Measurements from ENCODE around the gene PAX3.

Gene PAX3

DNA sequence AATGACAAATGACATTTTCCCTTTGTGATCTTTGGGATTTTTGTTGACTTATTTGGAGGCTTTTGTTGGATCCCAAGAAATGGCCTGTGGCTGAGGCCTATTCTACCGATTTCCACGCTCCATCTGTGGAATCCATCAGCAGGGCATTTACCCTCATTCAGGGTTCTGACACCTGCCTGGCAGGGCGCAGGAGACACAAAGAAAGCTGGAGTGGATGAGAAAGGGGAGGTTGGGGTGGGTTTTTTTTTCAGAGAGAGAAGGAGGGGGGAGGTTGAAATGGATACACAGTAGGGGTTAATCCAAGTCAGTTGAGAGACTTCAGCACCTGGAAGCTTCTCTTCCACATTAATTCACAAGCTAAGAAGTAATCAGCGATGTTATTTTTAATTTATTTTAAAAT is 59.7 kb downstream of the PAX3 start:
- no peaks in the 10 kb centered on the region for H3K36me3 ChIP-seq (replicated peaks; ENCODE audit: insufficient read depth, low read length)
- H3K4me1 ChIP-seq (ENCODE audit: low read length), result no peaks in the 10 kb centered on the region
- no peak overlapping the region for H3K4me2 ChIP-seq (ENCODE audit: low read depth, low read length)
- no peaks in the 10 kb centered on the region for H3K79me2 ChIP-seq (ENCODE audit: low read length)
- H3K9me2 ChIP-seq (replicated peaks; ENCODE audit: insufficient read depth, low read length), result no peaks in the 10 kb centered on the region
- TF ChIP-seq EZH2 (optimal IDR thresholded peaks at IDR 0.05; ENCODE audit: low read depth, low read length), result no peak
- TF ChIP-seq EZH2phosphoT487 (IDR thresholded peaks at IDR 0.05; ENCODE audit: low read length), result no peak
- TF ChIP-seq, protein P1, sequence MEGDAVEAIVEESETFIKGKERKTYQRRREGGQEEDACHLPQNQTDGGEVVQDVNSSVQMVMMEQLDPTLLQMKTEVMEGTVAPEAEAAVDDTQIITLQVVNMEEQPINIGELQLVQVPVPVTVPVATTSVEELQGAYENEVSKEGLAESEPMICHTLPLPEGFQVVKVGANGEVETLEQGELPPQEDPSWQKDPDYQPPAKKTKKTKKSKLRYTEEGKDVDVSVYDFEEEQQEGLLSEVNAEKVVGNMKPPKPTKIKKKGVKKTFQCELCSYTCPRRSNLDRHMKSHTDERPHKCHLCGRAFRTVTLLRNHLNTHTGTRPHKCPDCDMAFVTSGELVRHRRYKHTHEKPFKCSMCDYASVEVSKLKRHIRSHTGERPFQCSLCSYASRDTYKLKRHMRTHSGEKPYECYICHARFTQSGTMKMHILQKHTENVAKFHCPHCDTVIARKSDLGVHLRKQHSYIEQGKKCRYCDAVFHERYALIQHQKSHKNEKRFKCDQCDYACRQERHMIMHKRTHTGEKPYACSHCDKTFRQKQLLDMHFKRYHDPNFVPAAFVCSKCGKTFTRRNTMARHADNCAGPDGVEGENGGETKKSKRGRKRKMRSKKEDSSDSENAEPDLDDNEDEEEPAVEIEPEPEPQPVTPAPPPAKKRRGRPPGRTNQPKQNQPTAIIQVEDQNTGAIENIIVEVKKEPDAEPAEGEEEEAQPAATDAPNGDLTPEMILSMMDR (IDR thresholded peaks at IDR 0.05; ENCODE audit: low read length), result no peak
- H2AFZ ChIP-seq (ENCODE audit: low read length), result no peak overlapping the region
- H3K4me3 ChIP-seq (ENCODE audit: low read length), result no peak overlapping the region
- H3F3A ChIP-seq (ENCODE audit: insufficient read depth, low read length), result no peaks in the 10 kb centered on the region
- no peak overlapping the region for H3K9ac ChIP-seq (ENCODE audit: low read length)
- H4K20me1 ChIP-seq (ENCODE audit: insufficient read depth, low read length), result no peaks in the 10 kb centered on the region
- DNase-seq, result no peak
- H3K27ac ChIP-seq (ENCODE audit: low read length), result no peak overlapping the region
- H3K9me3 ChIP-seq (replicated peaks; ENCODE audit: insufficient read depth, low read length), result no peaks in the 10 kb centered on the region
- H3K27me3 ChIP-seq (replicated peaks; ENCODE audit: insufficient read depth, low read length), result no peaks in the 10 kb centered on the region

DNA sequence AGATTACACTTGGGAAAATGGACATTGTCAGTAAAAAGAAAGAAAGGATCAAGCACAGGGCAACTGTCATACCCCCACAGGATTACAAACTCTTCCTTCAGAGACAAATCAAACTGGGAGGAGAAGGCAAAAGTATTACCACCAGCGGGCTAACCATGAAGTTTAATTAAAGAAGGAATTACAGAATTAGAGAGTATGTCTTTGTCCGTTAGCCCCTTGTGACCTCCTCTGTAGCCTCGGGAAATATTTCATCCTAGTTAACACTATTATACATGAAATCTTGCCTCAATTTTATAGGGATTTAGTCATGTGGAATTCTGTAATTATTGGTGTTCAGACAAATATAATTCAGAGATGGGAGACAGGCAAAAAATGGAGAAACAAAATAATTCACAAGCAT is 60.7 kb downstream of the PAX3 start:
- Histone ChIP-seq H2AFZ (ENCODE audit: low read length) (no peak overlapping the region), H3K4me1 (ENCODE audit: low read length) (no peaks in the 10 kb centered on the region), H3K9me3 (replicated peaks; ENCODE audit: insufficient read depth, low read length) (no peaks in the 10 kb centered on the region), H3K4me3 (ENCODE audit: low read length) (no peak overlapping the region), H3F3A (ENCODE audit: insufficient read depth, low read length) (no peaks in the 10 kb centered on the region), H3K9ac (ENCODE audit: low read length) (no peak overlapping the region), H4K20me1 (ENCODE audit: insufficient read depth, low read length) (no peaks in the 10 kb centered on the region), H3K27ac (ENCODE audit: low read length) (no peak overlapping the region), H3K36me3 (replicated peaks; ENCODE audit: insufficient read depth, low read length) (no peaks in the 10 kb centered on the region), H3K79me2 (ENCODE audit: low read length) (no peaks in the 10 kb centered on the region), H3K27me3 (replicated peaks; ENCODE audit: insufficient read depth, low read length) (no peaks in the 10 kb centered on the region), H3K4me2 (ENCODE audit: low read depth, low read length) (no peak overlapping the region), H3K9me2 (replicated peaks; ENCODE audit: insufficient read depth, low read length) (no peaks in the 10 kb centered on the region)
- TF ChIP-seq EZH2phosphoT487 (IDR thresholded peaks at IDR 0.05; ENCODE audit: low read length) (no peak), EZH2 (optimal IDR thresholded peaks at IDR 0.05; ENCODE audit: low read depth, low read length) (no peak)
- TF ChIP-seq, protein P1 (IDR thresholded peaks at IDR 0.05; ENCODE audit: low read length), result no peak
- no peak for DNase-seq

DNA sequence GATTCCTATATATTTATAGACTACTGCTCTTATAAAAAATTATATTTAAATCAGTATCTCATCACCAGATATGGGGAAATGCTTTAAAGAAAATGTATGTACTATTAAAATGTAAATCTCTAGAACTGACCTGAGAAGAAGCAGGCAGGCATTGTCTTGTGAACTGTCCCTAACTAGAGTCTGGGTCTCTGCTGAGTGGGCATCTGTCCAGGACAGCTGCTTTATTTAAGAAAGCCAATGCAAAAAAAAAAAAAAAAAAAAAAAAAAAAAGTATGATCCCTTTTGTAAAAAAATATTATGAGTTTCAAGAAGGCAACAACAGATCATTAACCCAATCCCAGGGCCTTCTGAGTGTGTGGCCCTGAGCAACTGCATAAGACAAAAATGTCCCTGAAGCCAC is 66.0 kb downstream of the PAX3 start:
- H3F3A ChIP-seq (ENCODE audit: insufficient read depth, low read length), result no peaks in the 10 kb centered on the region
- no peak overlapping the region for H3K4me3 ChIP-seq (ENCODE audit: low read length)
- H3K9me3 ChIP-seq (replicated peaks; ENCODE audit: insufficient read depth, low read length), result no peaks in the 10 kb centered on the region
- H3K79me2 ChIP-seq (ENCODE audit: low read length), result no peaks in the 10 kb centered on the region
- no peak for TF ChIP-seq EZH2phosphoT487 (IDR thresholded peaks at IDR 0.05; ENCODE audit: low read length)
- no peak for TF ChIP-seq EZH2 (optimal IDR thresholded peaks at IDR 0.05; ENCODE audit: low read depth, low read length)
- TF ChIP-seq, protein P1 (IDR thresholded peaks at IDR 0.05; ENCODE audit: low read length), result no peak
- no peaks in the 10 kb centered on the region for H3K27me3 ChIP-seq (replicated peaks; ENCODE audit: insufficient read depth, low read length)
- no peak overlapping the region for H2AFZ ChIP-seq (ENCODE audit: low read length)
- no peaks in the 10 kb centered on the region for H3K4me1 ChIP-seq (ENCODE audit: low read length)
- H3K9ac ChIP-seq (ENCODE audit: low read length), result no peak overlapping the region
- no peaks in the 10 kb centered on the region for H3K36me3 ChIP-seq (replicated peaks; ENCODE audit: insufficient read depth, low read length)
- no peaks in the 10 kb centered on the region for H3K9me2 ChIP-seq (replicated peaks; ENCODE audit: insufficient read depth, low read length)
- no peak for DNase-seq
- no peak overlapping the region for H3K27ac ChIP-seq (ENCODE audit: low read length)
- H4K20me1 ChIP-seq (ENCODE audit: insufficient read depth, low read length), result no peaks in the 10 kb centered on the region
- no peak overlapping the region for H3K4me2 ChIP-seq (ENCODE audit: low read depth, low read length)

Data from MM.1S (cell line).